ENCODE data around the gene LILRB5. TPM values are rescaled to one million over a fixed set of nuclear protein-coding genes. Genes with fewer than 3 reads are reported as not detected.
"Not testable (repeated sequence)": the region's sequence is repeated elsewhere in the genome, so short reads cannot be mapped to it uniquely, and the experiment has no call there.

Gene LILRB5
- total RNA-seq, 2 experiments from 2014 or later, result not detected

- Mint-ChIP-seq H3K27me3 (no peaks in the 10 kb centered on the region), H3K9me3 (no peaks in the 10 kb centered on the region), H3K4me1 (ENCODE audit: low read depth) (peaks cover 68% of the 10 kb centered on the region), H3K27ac (peak overlapping the region; percentile 84), H3K4me3 (peak overlapping the region; percentile 67), H3K36me3 (ENCODE audit: low read depth) (peaks cover 55% of the 10 kb centered on the region)
- peaks cover 82% of the 10 kb centered on the region for H3K4me1 ChIP-seq (ENCODE audit: insufficient read depth, low read length)
- H3K36me3 ChIP-seq (ENCODE audit: insufficient read depth, low read length), result peaks cover 49% of the 10 kb centered on the region
- H3K9me3 ChIP-seq (ENCODE audit: control insufficient read depth in 1 of 2, insufficient read depth in 1 of 2, low read length in 2 of 2), result no peaks in the 10 kb centered on the region
- ChIA-PET CTCF (no interaction called here), POLR2A (interaction anchor here (0.7 to 8.7 kb wide), 6 partner anchors 8 to 170 kb away, joined by 3 to 75 read pairs (median 5); partner anchors contain the start of genes CNOT3, MBOAT7, PRPF31 and RPS9)
- H3K27ac ChIP-seq (ENCODE audit: low read depth in 1 of 2, low read length in 2 of 2), result peak overlapping the region in 1 of 2 donors; percentile 63
- no peaks in the 10 kb centered on the region for H3K27me3 ChIP-seq (ENCODE audit: control insufficient read depth in 1 of 2, insufficient read depth in 2 of 2, low read length in 2 of 2)
- TF ChIP-seq CTCF (IDR thresholded peaks at IDR 0.05), result no peak
- H3K4me3 ChIP-seq (ENCODE audit: low read length), result no peak overlapping the region
- ATAC-seq (ENCODE audit: poor library complexity), result peak; percentile 5
- peak in 6 of 14 experiments; percentile 19 to 82 (median 46) for DNase-seq
- intact Hi-C loops (cut with DNase I, micrococcal nuclease), result loop anchor here in 1 of 2 experiments (10.0 kb wide), 1 partner anchor 257 kb away; the partner anchor contains the start of gene LENG9
Measured at GRCh38 chr19:54207983-54208783, 48.9 kb downstream of the LILRB5 start.

- Histone ChIP-seq H3K36me3 (ENCODE audit: insufficient read depth, low read length) (peaks cover 54% of the 10 kb centered on the region), H3K27me3 (ENCODE audit: control insufficient read depth in 1 of 2, insufficient read depth in 2 of 2, low read length in 2 of 2) (no peaks in the 10 kb centered on the region), H3K9me3 (ENCODE audit: control insufficient read depth in 1 of 2, insufficient read depth in 1 of 2, low read length in 2 of 2) (no peaks in the 10 kb centered on the region), H3K27ac (ENCODE audit: low read depth in 1 of 2, low read length in 2 of 2) (peak overlapping the region in 1 of 2 donors; percentile 63), H3K4me1 (ENCODE audit: insufficient read depth, low read length) (peaks cover 87% of the 10 kb centered on the region), H3K4me3 (ENCODE audit: low read length) (no peak overlapping the region)
- no peak for TF ChIP-seq CTCF (IDR thresholded peaks at IDR 0.05)
- peaks cover 60% of the 10 kb centered on the region for H3K36me3 Mint-ChIP-seq (ENCODE audit: low read depth)
- H3K9me3 Mint-ChIP-seq, result no peaks in the 10 kb centered on the region
- POLR2A ChIA-PET, result interaction anchor here (0.7 to 8.7 kb wide), 4 partner anchors 8 to 171 kb away, joined by 3 to 75 read pairs (median 6); partner anchors contain the start of genes CNOT3, MBOAT7, RPS9 and TSEN34
- CTCF ChIA-PET, result no interaction called here
- peak overlapping the region; percentile 67 for H3K4me3 Mint-ChIP-seq
- ATAC-seq (ENCODE audit: poor library complexity) (no peak), DNase-seq (no peak)
- peaks cover 74% of the 10 kb centered on the region for H3K4me1 Mint-ChIP-seq (ENCODE audit: low read depth)
- intact Hi-C loops (cut with DNase I, micrococcal nuclease), result loop anchor here in 1 of 2 experiments (10.0 kb wide), 1 partner anchor 257 kb away; the partner anchor contains the start of gene LENG9
- no peaks in the 10 kb centered on the region for H3K27me3 Mint-ChIP-seq
- peak overlapping the region; percentile 84 for H3K27ac Mint-ChIP-seq
Measured at GRCh38 chr19:54207676-54207982, 49.4 kb downstream of the LILRB5 start.

- ATAC-seq (ENCODE audit: poor library complexity), result not testable (repeated sequence)
- POLR2A ChIA-PET, result interaction anchor here (0.7 to 8.7 kb wide), 3 partner anchors 17 to 171 kb away, joined by 3 to 75 read pairs (median 6); partner anchors contain the start of genes CNOT3, MBOAT7 and TSEN34
Measured at GRCh38 chr19:54207193-54207592, 49.9 kb downstream of the LILRB5 start.

More at GRCh38 chr19:54207193-54207592, 49.9 kb downstream of the LILRB5 start:
- peak overlapping the region; percentile 20 for H3K4me3 Mint-ChIP-seq
- H3K4me3 ChIP-seq (ENCODE audit: low read length); H3K27ac ChIP-seq (ENCODE audit: low read depth in 1 of 2, low read length in 2 of 2); CTCF ChIA-PET; DNase-seq; H3K9me3 Mint-ChIP-seq; H3K27me3 ChIP-seq (ENCODE audit: control insufficient read depth in 1 of 2, insufficient read depth in 2 of 2, low read length in 2 of 2); H3K9me3 ChIP-seq (ENCODE audit: control insufficient read depth in 1 of 2, insufficient read depth in 1 of 2, low read length in 2 of 2); H3K27me3 Mint-ChIP-seq: not testable (repeated sequence)
- H3K4me1 Mint-ChIP-seq (ENCODE audit: low read depth), result peaks cover 78% of the 10 kb centered on the region
- peak overlapping the region; percentile 84 for H3K27ac Mint-ChIP-seq
- Histone ChIP-seq H3K36me3 (ENCODE audit: insufficient read depth, low read length) (peaks cover 58% of the 10 kb centered on the region), H3K4me1 (ENCODE audit: insufficient read depth, low read length) (peaks cover 92% of the 10 kb centered on the region)
- intact Hi-C loops (cut with DNase I, micrococcal nuclease), result loop anchor here in 1 of 2 experiments (10.0 kb wide), 1 partner anchor 258 kb away; the partner anchor contains the start of gene LENG9
- peaks cover 65% of the 10 kb centered on the region for H3K36me3 Mint-ChIP-seq (ENCODE audit: low read depth)

All from CD4-positive, alpha-beta T cell (primary cell).